Stomach (tissue), 4 donors: Measurements from ENCODE around the gene LRMDA.

Source experiments
- CTCF ChIP-seq, 7 experiments: fragments of 450-650 bp in 4 of 7; fragments of 200-600 bp in 3 of 7; sonication (generic) in 3 of 7; IDR thresholded peaks; one replicate each; pipeline ENCODE4 v1.5.1; 2016 to 2019; ENCODE audit warnings: antibody characterized with exemption in 7 of 7, control low read depth in 2 of 7, mild to moderate bottlenecking in 1 of 7
- EP300 ChIP-seq: sonication (generic); formaldehyde crosslinking; IDR thresholded peaks from one replicate; pipeline ENCODE4 v1.6.1; 2017; ENCODE audit warnings: antibody characterized with exemption

GRCh38 chr10:76336213-76336963, 905.0 kb downstream of the LRMDA start:
- TF ChIP-seq CTCF (IDR thresholded peaks at IDR 0.05), result no peak
- no peak for TF ChIP-seq EP300
